Fibroblast of lung (primary cell): ENCODE data around the gene OGFOD3. TPM values are rescaled to one million over a fixed set of nuclear protein-coding genes. Genes with fewer than 3 reads are reported as not detected.
"Not testable (repeated sequence)": the region's sequence is repeated elsewhere in the genome, so short reads cannot be mapped to it uniquely, and the experiment has no call there.

Source experiments
- DNase-seq, 2 donors: peaks; one replicate each; pipeline versions ENCODE4 v3.0.0 to v3.0.0-alpha.2; 2010; ENCODE audit warnings: low read depth in 2 of 2
- H2AFZ ChIP-seq: 2 replicates; pipeline ENCODE4 v1.5.1; 2012; ENCODE audit warnings: low read length, control low read depth, inconsistent platforms
- H3K27ac ChIP-seq: 2 replicates; pipeline ENCODE4 v1.5.1; 2011; ENCODE audit warnings: low read length, control low read depth; ENCODE audit not compliant: insufficient read depth
- H3K27me3 ChIP-seq: 2 replicates; pipeline ENCODE4 v1.5.1; 2011; ENCODE audit warnings: mild to moderate bottlenecking, low read length; ENCODE audit not compliant: control insufficient read depth, insufficient read depth
- H3K36me3 ChIP-seq: 2 replicates; pipeline ENCODE4 v1.5.1; 2011; ENCODE audit warnings: low read length; ENCODE audit not compliant: control insufficient read depth, insufficient read depth
- H3K4me1 ChIP-seq: 2 replicates; pipeline ENCODE4 v1.5.1; 2011; ENCODE audit warnings: low read length; ENCODE audit not compliant: control insufficient read depth, insufficient read depth; ENCODE audit errors: extremely low read depth
- H3K4me2 ChIP-seq: 2 replicates; pipeline ENCODE4 v1.5.1; 2011; ENCODE audit warnings: low read length, control low read depth; ENCODE audit not compliant: insufficient read depth; ENCODE audit errors: extremely low read depth
- H3K4me3 ChIP-seq, 4 experiments: fragments of 200-600 bp in 1 of 4; sonication (generic) in 1 of 4; replicated peaks in 1 of 4; 2 replicates each; pipeline ENCODE4 v1.5.1; 2011 to 2016; ENCODE audit warnings: low read length in 4 of 4, low read depth in 3 of 4, mild to moderate bottlenecking in 3 of 4, control low read depth in 2 of 4, inconsistent platforms in 1 of 4, mixed read lengths in 1 of 4; ENCODE audit not compliant: insufficient read depth in 1 of 4; ENCODE audit errors: control extremely low read depth in 1 of 4
- H3K79me2 ChIP-seq: 2 replicates; pipeline ENCODE4 v1.5.1; 2012; ENCODE audit warnings: mild to moderate bottlenecking, low read length, inconsistent platforms; ENCODE audit not compliant: control insufficient read depth, insufficient read depth
- H3K9ac ChIP-seq: 2 replicates; pipeline ENCODE4 v1.5.1; 2011; ENCODE audit warnings: mild to moderate bottlenecking, low read length, control low read depth; ENCODE audit not compliant: insufficient read depth
- H3K9me3 ChIP-seq: 2 replicates; pipeline ENCODE4 v1.5.1; 2012; ENCODE audit warnings: low read depth, low read length; ENCODE audit not compliant: control insufficient read depth, insufficient read depth
- H4K20me1 ChIP-seq: 2 replicates; pipeline ENCODE4 v1.5.1; 2011; ENCODE audit warnings: low read length; ENCODE audit not compliant: control insufficient read depth, insufficient read depth; ENCODE audit errors: extremely low read depth
- CTCF ChIP-seq, 2 donors: IDR thresholded peaks in 1 of 2; conservative IDR thresholded peaks in 1 of 2; 1 replicate in 1 of 2; 2 replicates in 1 of 2; pipeline ENCODE4 v1.5.1; 2011 to 2012; ENCODE audit warnings: low read length in 2 of 2, control low read depth in 1 of 2, inconsistent platforms in 1 of 2, low read depth in 1 of 2, mild to moderate bottlenecking in 1 of 2
- EZH2 ChIP-seq: IDR thresholded peaks from 2 replicates; pipeline ENCODE4 v1.5.1; 2012; ENCODE audit warnings: low read length, control low read depth, mild to moderate bottlenecking; ENCODE audit errors: missing control alignments
- polyA plus RNA-seq, 2 donors: library from polyadenylated mRNA; depleted of rRNA in 1 of 2; stranded (reverse) in 1 of 2; unstranded in 1 of 2; fragments of >200 nt; gene quantifications; 2 replicates each; pipeline ENCODE4 v1.2.1, GENCODE V29; 2011 to 2012; ENCODE audit warnings: missing spikeins in 1 of 2
- total RNA-seq: library from RNA; depleted of rRNA; stranded (reverse); fragments of >200 nt; gene quantifications from 2 replicates; pipeline ENCODE4 v1.2.1, GENCODE V29; 2014

OGFOD3 gene
- total and polyA plus RNA-seq, 2 donors (not counting 1 experiment from before 2014, with no cell fraction given) = 25.6 to 27.1 TPM

GRCh38 chr17:82348866-82349265 lies 69.5 kb downstream of the OGFOD3 start:
- H2AFZ ChIP-seq = no peak overlapping the region
- H3K9me3 ChIP-seq = no peaks in the 10 kb centered on the region
- no peaks in the 10 kb centered on the region for H3K4me1 ChIP-seq
- H4K20me1 ChIP-seq = no peaks in the 10 kb centered on the region
- no peak for DNase-seq
- no peaks in the 10 kb centered on the region for H3K36me3 ChIP-seq
- H3K4me3 ChIP-seq = no peak overlapping the region
- H3K79me2 ChIP-seq = no peaks in the 10 kb centered on the region
- TF ChIP-seq CTCF (conservative IDR thresholded peaks at IDR 0.05 in 1 of 2, IDR thresholded peaks at IDR 0.05 in 1 of 2; ENCODE audit: low read depth in 1 of 2, low read length in 2 of 2) (no peak), EZH2 (no peak)
- H3K9ac ChIP-seq = no peak overlapping the region
- H3K27ac ChIP-seq = no peak overlapping the region
- H3K4me2 ChIP-seq = no peak overlapping the region
- peaks cover 6% of the 10 kb centered on the region for H3K27me3 ChIP-seq

- H4K20me1 ChIP-seq = no peaks in the 10 kb centered on the region
- no peak overlapping the region for H3K4me2 ChIP-seq
- no peak overlapping the region for H2AFZ ChIP-seq
- H3K4me3 ChIP-seq = no peak overlapping the region
- H3K9ac ChIP-seq = no peak overlapping the region
- H3K36me3 ChIP-seq = no peaks in the 10 kb centered on the region
- H3K4me1 ChIP-seq = no peaks in the 10 kb centered on the region
- TF ChIP-seq EZH2 = no peak
- no peak for TF ChIP-seq CTCF (conservative IDR thresholded peaks at IDR 0.05 in 1 of 2, IDR thresholded peaks at IDR 0.05 in 1 of 2; ENCODE audit: low read depth in 1 of 2, low read length in 2 of 2)
- no peaks in the 10 kb centered on the region for H3K9me3 ChIP-seq
- no peaks in the 10 kb centered on the region for H3K79me2 ChIP-seq
- H3K27me3 ChIP-seq = peaks cover 6% of the 10 kb centered on the region
- no peak overlapping the region for H3K27ac ChIP-seq
- DNase-seq = no peak
These were observed 70.0 kb downstream of the OGFOD3 start for GRCh38 chr17:82348434-82348833.

- not testable (repeated sequence) for H3K27me3 ChIP-seq, H3K79me2 ChIP-seq, H3K9me3 ChIP-seq, H3K4me1 ChIP-seq, H3K4me2 ChIP-seq, H3K36me3 ChIP-seq, H3K27ac ChIP-seq, H3K9ac ChIP-seq, DNase-seq, H3K4me3 ChIP-seq, H2AFZ ChIP-seq, H4K20me1 ChIP-seq
These were observed 70.4 kb downstream of the OGFOD3 start for GRCh38 chr17:82347994-82348393.
